GM19239 (cell line): ENCODE results near the gene TFF2.

ENCODE experiments used
- DNase-seq: peaks from one replicate; pipeline ENCODE4 v3.0.0; 2011; ENCODE audit warnings: low spot score; ENCODE audit not compliant: insufficient read length
- FAIRE-seq: peaks from 2 replicates; lab custom pipeline; 2011; peaks lifted over from hg19 to GRCh38; lab: Jason Lieb, UNC

The TFF2 gene

GRCh38 chr21:42308914-42309752, 41.7 kb downstream of the TFF2 start:
- FAIRE-seq (no peak), DNase-seq (no peak)

DNA sequence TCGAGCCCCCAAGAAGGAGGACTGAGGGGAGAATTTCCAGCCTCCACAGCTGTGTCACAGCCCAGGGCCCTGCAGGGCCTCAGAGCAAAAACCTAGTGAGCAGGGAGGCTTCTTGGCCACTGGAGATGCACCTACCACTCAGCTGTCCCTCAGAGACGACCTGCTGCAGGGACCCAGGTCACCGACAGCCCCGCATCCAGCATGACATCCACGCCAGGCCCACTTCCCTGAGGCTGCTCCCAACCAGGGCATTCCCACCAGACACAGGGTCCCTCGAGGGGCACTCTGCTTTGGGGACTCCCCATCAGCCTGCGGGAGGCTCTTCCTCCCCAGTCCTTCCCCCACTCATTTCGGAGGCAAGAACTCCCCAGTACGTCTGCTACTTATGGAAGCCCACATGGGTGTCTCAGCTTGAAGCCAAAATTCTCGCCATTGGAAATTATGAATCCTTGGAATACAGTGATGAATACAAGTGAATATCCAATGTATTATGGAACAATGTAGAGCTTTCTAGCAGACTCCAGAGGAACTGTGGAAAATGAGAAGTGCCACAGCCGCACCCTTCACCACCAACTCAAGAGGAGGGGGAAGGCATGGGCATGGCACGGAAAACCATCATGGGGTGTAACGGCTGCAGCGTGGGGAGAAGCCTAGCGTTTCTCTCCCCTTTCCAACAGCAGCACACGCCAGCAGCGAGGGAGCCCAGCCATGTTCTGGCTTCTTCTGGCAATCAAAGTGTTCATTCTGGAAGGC, 42.5 kb downstream of the TFF2 start:
- DNase-seq (no peak), FAIRE-seq (no peak)

GRCh38 chr21:42307106-42307505, 43.7 kb downstream of the TFF2 start:
- FAIRE-seq (no peak), DNase-seq (no peak)

GRCh38 chr21:42306366-42307035, 44.3 kb downstream of the TFF2 start:
- FAIRE-seq = no peak
- DNase-seq = no peak

GRCh38 chr21:42305707-42306147, 45.1 kb downstream of the TFF2 start:
- FAIRE-seq = no peak

GRCh38 chr21:42304556-42305454, 46.0 kb downstream of the TFF2 start:
- FAIRE-seq (no peak), DNase-seq (no peak)

More at GRCh38 chr21:42305707-42306147, 45.1 kb downstream of the TFF2 start:
- DNase-seq = no peak

DNA sequence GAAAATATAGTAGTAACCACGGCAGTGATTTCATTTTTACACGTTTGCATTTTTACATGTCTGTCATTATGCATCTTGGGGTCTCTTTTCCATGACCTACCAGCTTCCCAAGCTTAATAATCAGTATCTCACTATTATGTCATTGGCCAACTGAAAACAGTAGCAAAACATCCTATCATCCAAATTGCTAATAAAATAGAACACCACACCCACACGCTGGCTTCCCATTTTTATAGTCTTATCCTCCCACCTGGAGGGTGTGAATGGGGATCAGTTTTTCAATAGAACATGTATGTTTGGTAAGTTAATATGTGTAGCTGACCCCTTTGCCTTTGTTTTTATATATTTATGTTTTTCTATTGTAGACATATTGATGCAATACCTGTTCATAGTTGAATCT, 47.4 kb downstream of the TFF2 start:
- FAIRE-seq (no peak), DNase-seq (no peak)

GRCh38 chr21:42302794-42303193, 48.0 kb downstream of the TFF2 start:
- DNase-seq (no peak), FAIRE-seq (no peak)

DNA sequence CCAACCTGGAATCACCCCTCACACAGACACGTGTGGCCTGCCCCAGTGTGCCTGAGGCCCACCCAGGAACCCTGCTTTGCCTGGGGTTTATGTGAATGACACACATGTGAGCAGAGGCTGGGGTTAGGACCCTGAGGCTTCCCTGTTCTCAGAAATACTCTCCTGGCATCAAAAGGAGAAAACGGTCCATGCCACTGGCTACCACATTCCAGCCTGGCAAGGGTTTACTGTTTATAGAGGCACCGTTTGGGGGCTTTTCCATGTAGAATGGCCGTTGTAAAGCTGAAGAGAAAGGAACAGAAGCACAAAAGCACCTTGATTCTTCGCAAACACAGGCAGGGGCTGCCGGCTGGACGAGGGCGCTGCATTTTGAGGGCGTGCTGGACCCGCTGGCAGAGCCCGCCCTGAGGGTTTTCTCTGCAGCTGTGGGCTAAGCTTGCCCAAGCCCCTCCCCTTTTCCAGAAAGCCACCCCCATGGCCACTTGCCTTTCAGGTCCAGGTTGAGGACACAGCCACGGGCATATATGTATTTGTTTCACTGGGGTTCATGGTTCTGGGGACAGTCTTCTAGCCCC, 48.6 kb downstream of the TFF2 start:
- DNase-seq (no peak), FAIRE-seq (no peak)

- no peak for FAIRE-seq
- DNase-seq = no peak
These were observed 49.3 kb downstream of the TFF2 start for GRCh38 chr21:42301371-42302075.

DNA sequence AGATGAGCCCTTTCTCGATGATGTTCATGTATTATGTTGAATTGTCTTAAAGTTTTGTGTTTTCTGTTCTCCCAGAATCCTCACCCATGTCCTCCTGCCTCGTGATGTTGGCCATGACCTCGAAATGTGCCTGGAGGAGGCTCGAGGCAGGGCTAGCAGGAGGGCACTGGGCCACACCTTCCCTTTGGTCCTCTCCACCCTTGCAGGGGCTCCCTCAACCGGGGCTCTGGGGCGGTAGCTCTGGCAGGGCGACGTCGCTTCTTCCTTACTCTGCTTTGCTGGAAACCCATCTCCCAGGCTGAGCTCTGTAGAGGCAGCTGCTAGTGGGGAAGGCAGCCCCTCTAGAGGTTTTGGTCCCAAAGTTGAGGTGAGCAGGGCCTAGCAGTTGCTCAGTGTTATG, 49.8 kb downstream of the TFF2 start:
- DNase-seq = no peak
- no peak for FAIRE-seq

- FAIRE-seq (no peak), DNase-seq (no peak)
These were observed 50.7 kb downstream of the TFF2 start for GRCh38 chr21:42300045-42300583.

GRCh38 chr21:42299324-42300044, 51.3 kb downstream of the TFF2 start:
- DNase-seq (no peak), FAIRE-seq (no peak)

- no peak for FAIRE-seq
- no peak for DNase-seq
These were observed 52.1 kb downstream of the TFF2 start for GRCh38 chr21:42298657-42299056.

- FAIRE-seq (no peak), DNase-seq (no peak)
These were observed 52.6 kb downstream of the TFF2 start for GRCh38 chr21:42298237-42298636.

GRCh38 chr21:42297377-42297776, 53.4 kb downstream of the TFF2 start:
- DNase-seq (no peak), FAIRE-seq (no peak)

DNA sequence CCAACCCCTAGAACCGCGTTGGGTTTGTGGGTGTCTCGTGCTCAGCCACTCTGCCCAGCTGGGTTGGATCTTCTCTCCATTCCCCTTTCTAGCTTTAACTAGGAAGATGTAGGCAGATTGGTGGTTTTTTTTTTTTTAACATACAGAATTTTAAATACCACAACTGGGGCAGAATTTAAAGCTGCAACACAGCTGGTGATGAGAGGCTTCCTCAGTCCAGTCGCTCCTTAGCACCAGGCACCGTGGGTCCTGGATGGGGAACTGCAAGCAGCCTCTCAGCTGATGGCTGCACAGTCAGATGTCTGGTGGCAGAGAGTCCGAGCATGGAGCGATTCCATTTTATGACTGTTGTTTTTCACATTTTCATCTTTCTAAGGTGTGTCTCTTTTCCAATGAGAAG, 54.3 kb downstream of the TFF2 start:
- no peak for DNase-seq
- no peak for FAIRE-seq
